CD14-positive monocyte (primary cell): ENCODE measurements around the gene ZNF362. TPM values are rescaled to one million over a fixed set of nuclear protein-coding genes. Genes with fewer than 3 reads are reported as not detected.

Experiments
- DNase-seq, 3 donors: peaks; one replicate each; pipeline ENCODE4 v3.0.0-alpha.2; 2011 to 2022
- H2AFZ ChIP-seq: 2 replicates; pipeline ENCODE4 v1.6.0; 2012; ENCODE audit warnings: mild to moderate bottlenecking, low read depth, low read length, inconsistent platforms; ENCODE audit not compliant: insufficient read depth, poor library complexity, severe bottlenecking
- H3K27ac ChIP-seq, 2 donors: 1 replicate in 1 of 2; 2 replicates in 1 of 2; pipeline ENCODE4 v1.5.1; 2012 to 2013; ENCODE audit warnings: low read length in 2 of 2, control low read depth in 1 of 2, inconsistent platforms in 1 of 2, low read depth in 1 of 2, mild to moderate bottlenecking in 1 of 2
- H3K27me3 ChIP-seq, 2 donors: one replicate each; pipeline versions ENCODE4 v1.6.0 to v1.6.1; 2011 to 2013; ENCODE audit warnings: low read length in 2 of 2; ENCODE audit not compliant: control insufficient read depth in 2 of 2, insufficient read depth in 2 of 2
- H3K36me3 ChIP-seq, 2 donors: replicated peaks in 1 of 2; 1 replicate in 1 of 2; 2 replicates in 1 of 2; pipeline versions ENCODE4 v1.5.1 to v1.6.1; 2012 to 2013; ENCODE audit warnings: low read length in 2 of 2, control low read depth in 1 of 2, inconsistent platforms in 1 of 2, mild to moderate bottlenecking in 1 of 2; ENCODE audit not compliant: insufficient read depth in 2 of 2, control insufficient read depth in 1 of 2
- H3K4me1 ChIP-seq, 2 donors: 1 replicate in 1 of 2; 2 replicates in 1 of 2; pipeline versions ENCODE4 v1.5.1 to v1.6.1; 2012 to 2013; ENCODE audit warnings: low read length in 2 of 2, control low read depth in 1 of 2, inconsistent platforms in 1 of 2, mild to moderate bottlenecking in 1 of 2, moderate library complexity in 1 of 2; ENCODE audit not compliant: insufficient read depth in 2 of 2, control insufficient read depth in 1 of 2
- H3K4me2 ChIP-seq: replicated peaks from 2 replicates; pipeline ENCODE3; 2012; ENCODE audit warnings: low read length, moderate library complexity, mild to moderate bottlenecking; ENCODE audit not compliant: poor library complexity, severe bottlenecking; ENCODE audit errors: extremely low read depth
- H3K4me3 ChIP-seq, 3 experiments: fragments of 200-600 bp in 1 of 3; sonication (generic) in 1 of 3; replicated peaks in 1 of 3; 1 replicate in 2 of 3; 2 replicates in 1 of 3; pipeline ENCODE4 v1.5.1; 2011 to 2013; ENCODE audit warnings: low read length in 3 of 3, mild to moderate bottlenecking in 3 of 3, control low read depth in 2 of 3, low read depth in 2 of 3, inconsistent platforms in 1 of 3, moderate library complexity in 1 of 3
- H3K79me2 ChIP-seq: 2 replicates; pipeline ENCODE4 v1.6.0; 2012; ENCODE audit warnings: mild to moderate bottlenecking, control low read depth, inconsistent platforms, low read length, moderate library complexity; ENCODE audit not compliant: insufficient read depth
- H3K9ac ChIP-seq: 2 replicates; pipeline ENCODE4 v1.6.0; 2017; ENCODE audit warnings: low read length, mild to moderate bottlenecking; ENCODE audit not compliant: insufficient read depth, poor library complexity, severe bottlenecking
- H3K9me3 ChIP-seq, 2 donors: replicated peaks in 1 of 2; 1 replicate in 1 of 2; 2 replicates in 1 of 2; pipeline versions ENCODE4 v1.5.1 to v1.6.1; 2012 to 2013; ENCODE audit warnings: low read length in 2 of 2, control low read depth in 1 of 2; ENCODE audit not compliant: control insufficient read depth in 1 of 2, insufficient read depth in 1 of 2
- H4K20me1 ChIP-seq: 2 replicates; pipeline ENCODE4 v1.6.0; 2012; ENCODE audit warnings: mild to moderate bottlenecking, low read length, control low read depth, moderate library complexity; ENCODE audit not compliant: insufficient read depth
- H3K27ac Mint-ChIP-seq, 7 donors: one replicate each; pipeline ENCODE4 v1.8.0; 2020; ENCODE audit warnings: mild to moderate bottlenecking in 7 of 7, mixed read lengths in 7 of 7, moderate library complexity in 6 of 7, inconsistent platforms in 2 of 7
- H3K27me3 Mint-ChIP-seq, 3 donors: one replicate each; pipeline ENCODE4 v1.8.0; 2021 to 2022; ENCODE audit warnings: low read depth in 3 of 3, mild to moderate bottlenecking in 3 of 3, mixed read lengths in 3 of 3, moderate library complexity in 3 of 3, inconsistent platforms in 1 of 3
- H3K36me3 Mint-ChIP-seq, 2 donors: one replicate each; pipeline ENCODE4 v1.8.0; 2020; ENCODE audit warnings: mixed read lengths in 2 of 2, inconsistent platforms in 1 of 2, mild to moderate bottlenecking in 1 of 2
- H3K4me1 Mint-ChIP-seq: one replicate; pipeline ENCODE4 v1.8.0; 2020; ENCODE audit warnings: mild to moderate bottlenecking, mixed read lengths
- H3K4me3 Mint-ChIP-seq, 2 donors: one replicate each; pipeline ENCODE4 v1.8.0; 2020; ENCODE audit warnings: mild to moderate bottlenecking in 2 of 2, mixed read lengths in 2 of 2, moderate library complexity in 1 of 2
- H3K9me3 Mint-ChIP-seq, 7 donors: one replicate each; pipeline ENCODE4 v1.8.0; 2020 to 2022; ENCODE audit warnings: mixed read lengths in 7 of 7, mild to moderate bottlenecking in 6 of 7, moderate library complexity in 6 of 7, inconsistent platforms in 2 of 7
- WGBS: methylation state at CpG from one replicate; pipeline ENCODE4 v1.1.5; 2013; ENCODE audit warnings: missing lambda C conversion rate; ENCODE audit not compliant: insufficient coverage; 5-methylcytosine and 5-hydroxymethylcytosine counted together
- intact Hi-C, 2 donors: fragments of 100-400 bp; cut with micrococcal nuclease; formaldehyde crosslinking; loops; one replicate each; pipeline versions ENCODE4 v1.15.0 to v1.15.1; 2023
- polyA plus RNA-seq, 3 donors: library from polyadenylated mRNA; depleted of rRNA in 1 of 3; unstranded in 2 of 3; stranded (reverse) in 1 of 3; fragments of 300-500 nt in 2 of 3; fragments of >200 nt in 1 of 3; fragmentation: Illumina TruSeq in 2 of 3; gene quantifications; 1 replicate in 2 of 3; 2 replicates in 1 of 3; pipeline ENCODE4 v1.2.3, GENCODE V29; 2012 to 2021
- TF ChIP-seq, protein P1 (sequence below): fragments of 200-600 bp; IDR thresholded peaks from one replicate; pipeline ENCODE4 v1.8.0; 2022; ENCODE audit warnings: antibody characterized with exemption, mild to moderate bottlenecking

The ZNF362 gene
- polyA plus RNA-seq, 3 donors: 11.4 to 18.9 (median 13.5) TPM

DNA sequence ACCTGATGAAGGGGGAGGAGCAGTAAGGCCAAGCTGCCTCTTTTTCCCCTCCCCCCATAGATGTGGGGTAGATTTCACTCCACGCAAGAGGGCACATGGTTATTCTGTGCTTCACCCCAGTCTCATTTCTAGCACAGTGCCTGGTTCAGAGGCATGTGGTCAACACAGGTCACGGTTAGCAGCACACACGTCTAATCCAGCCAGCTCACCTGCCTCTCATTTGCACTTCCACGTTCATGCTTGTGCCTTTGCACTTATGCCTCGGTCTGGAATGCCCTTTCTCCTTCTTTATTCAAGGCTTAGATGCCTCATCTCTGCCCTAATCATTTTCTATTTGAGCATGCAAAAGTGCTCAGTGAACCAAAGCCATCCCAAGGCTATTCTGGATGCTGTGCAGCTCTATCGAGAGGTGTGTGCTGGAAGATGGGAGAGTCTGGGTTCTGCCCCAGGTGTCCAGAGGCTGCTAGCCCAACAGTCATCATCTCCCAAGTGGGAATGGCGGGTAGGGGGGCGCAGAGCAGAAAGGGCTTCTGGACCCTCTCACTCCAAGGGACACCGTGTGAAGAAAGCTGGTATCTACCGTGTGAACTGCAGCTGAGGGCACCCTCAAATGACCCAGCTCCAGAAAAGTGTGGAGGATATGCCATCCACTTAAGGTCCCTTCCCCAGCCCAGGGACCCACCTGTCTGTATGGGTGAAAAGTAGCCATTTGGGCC, 66.7 kb downstream of the ZNF362 start:
- Histone ChIP-seq H3K9ac (no peak overlapping the region), H3K27ac (no peak overlapping the region), H3K9me3 (no peaks in the 10 kb centered on the region), H3K4me3 (no peak overlapping the region), H3K79me2 (peaks cover 12% of the 10 kb centered on the region), H3K4me1 (peaks cover 28 to 29% of the 10 kb centered on the region in 2 donors), H3K27me3 (peaks cover 0 to 3% of the 10 kb centered on the region in 2 donors), H4K20me1 (peaks cover 47% of the 10 kb centered on the region), H3K4me2 (no peak overlapping the region), H2AFZ (no peak overlapping the region), H3K36me3 (peaks cover 45 to 50% of the 10 kb centered on the region in 2 donors)
- peaks cover 40 to 58% of the 10 kb centered on the region in 2 donors for H3K36me3 Mint-ChIP-seq
- H3K27me3 Mint-ChIP-seq: peaks cover 4 to 9% (median 5%) of the 10 kb centered on the region in 3 donors
- H3K4me1 Mint-ChIP-seq: peaks cover 27% of the 10 kb centered on the region
- TF ChIP-seq, protein P1, sequence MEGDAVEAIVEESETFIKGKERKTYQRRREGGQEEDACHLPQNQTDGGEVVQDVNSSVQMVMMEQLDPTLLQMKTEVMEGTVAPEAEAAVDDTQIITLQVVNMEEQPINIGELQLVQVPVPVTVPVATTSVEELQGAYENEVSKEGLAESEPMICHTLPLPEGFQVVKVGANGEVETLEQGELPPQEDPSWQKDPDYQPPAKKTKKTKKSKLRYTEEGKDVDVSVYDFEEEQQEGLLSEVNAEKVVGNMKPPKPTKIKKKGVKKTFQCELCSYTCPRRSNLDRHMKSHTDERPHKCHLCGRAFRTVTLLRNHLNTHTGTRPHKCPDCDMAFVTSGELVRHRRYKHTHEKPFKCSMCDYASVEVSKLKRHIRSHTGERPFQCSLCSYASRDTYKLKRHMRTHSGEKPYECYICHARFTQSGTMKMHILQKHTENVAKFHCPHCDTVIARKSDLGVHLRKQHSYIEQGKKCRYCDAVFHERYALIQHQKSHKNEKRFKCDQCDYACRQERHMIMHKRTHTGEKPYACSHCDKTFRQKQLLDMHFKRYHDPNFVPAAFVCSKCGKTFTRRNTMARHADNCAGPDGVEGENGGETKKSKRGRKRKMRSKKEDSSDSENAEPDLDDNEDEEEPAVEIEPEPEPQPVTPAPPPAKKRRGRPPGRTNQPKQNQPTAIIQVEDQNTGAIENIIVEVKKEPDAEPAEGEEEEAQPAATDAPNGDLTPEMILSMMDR: no peak
- no peak for DNase-seq
- peak overlapping the region in 3 of 7 donors; percentile 11 to 81 (median 33) for H3K27ac Mint-ChIP-seq
- 97% methylated on average over 5 of the region's 10 CpGs for WGBS
- intact Hi-C loops: no loop called here
- no peak overlapping the region for H3K4me3 Mint-ChIP-seq
- H3K9me3 Mint-ChIP-seq: peaks cover 0 to under 1% (median 0%) of the 10 kb centered on the region in 7 donors

DNA sequence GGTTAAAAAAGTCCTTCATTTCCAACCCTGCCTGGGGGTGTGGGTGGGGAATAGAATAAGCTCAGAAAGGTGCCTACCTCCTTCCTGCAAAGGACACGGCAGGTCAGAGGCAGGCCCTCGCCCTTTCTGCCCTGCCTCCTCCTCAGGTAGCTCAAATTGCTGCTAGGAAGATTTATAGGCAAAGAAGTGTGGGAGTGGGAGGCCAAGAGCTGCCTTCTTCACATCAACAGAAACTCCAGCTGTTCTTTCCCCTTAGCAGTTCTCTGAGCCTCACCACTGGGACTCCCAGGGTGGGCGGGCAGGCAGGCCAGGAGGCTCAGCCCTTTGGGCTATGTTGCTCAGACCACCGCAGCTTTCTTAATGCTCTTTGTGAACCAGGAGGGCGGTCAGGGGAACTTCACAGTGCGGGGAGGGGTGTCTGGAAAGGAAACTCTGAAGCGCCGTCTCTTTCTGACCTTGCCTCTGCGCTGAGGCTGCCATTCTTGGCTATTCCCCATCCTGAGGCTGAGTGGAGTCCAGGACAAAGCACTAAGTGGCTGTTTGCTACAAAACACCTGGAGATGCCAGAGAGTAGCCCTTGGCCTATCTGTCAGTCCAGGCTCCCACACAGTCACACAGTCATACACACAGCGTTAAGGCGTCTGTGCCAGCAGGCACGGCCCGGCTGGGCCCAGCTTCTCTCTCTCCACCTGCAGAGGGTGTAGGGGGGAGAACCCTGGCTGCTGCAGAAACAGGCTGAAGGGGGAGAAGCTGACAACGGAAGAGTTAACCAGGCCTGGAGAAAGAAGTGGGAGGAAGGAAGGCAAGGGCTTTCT, 67.6 kb downstream of the ZNF362 start:
- peak overlapping the region in 4 of 7 donors; percentile 33 to 81 (median 46) for H3K27ac Mint-ChIP-seq
- Histone ChIP-seq H3K79me2 (peaks cover 12% of the 10 kb centered on the region), H3K27me3 (no peaks in the 10 kb centered on the region), H3K9me3 (no peaks in the 10 kb centered on the region), H3K4me1 (peaks cover 37% of the 10 kb centered on the region in 2 donors), H3K36me3 (peaks cover 53 to 59% of the 10 kb centered on the region in 2 donors), H2AFZ (no peak overlapping the region), H3K4me3 (no peak overlapping the region), H4K20me1 (peaks cover 56% of the 10 kb centered on the region), H3K4me2 (no peak overlapping the region), H3K9ac (no peak overlapping the region), H3K27ac (no peak overlapping the region)
- 95% methylated on average over 6 of the region's 14 CpGs for WGBS
- peaks cover 35% of the 10 kb centered on the region for H3K4me1 Mint-ChIP-seq
- TF ChIP-seq, protein P1: no peak
- intact Hi-C loops: no loop called here
- H3K9me3 Mint-ChIP-seq: no peaks in the 10 kb centered on the region
- no peak overlapping the region for H3K4me3 Mint-ChIP-seq
- no peak for DNase-seq
- H3K27me3 Mint-ChIP-seq: peaks cover 0 to 3% (median 0%) of the 10 kb centered on the region in 3 donors
- H3K36me3 Mint-ChIP-seq: peaks cover 47 to 67% of the 10 kb centered on the region in 2 donors
